PFSK-1 (cell line): ENCODE measurements around the gene CLMN.

Experiments
- FOXP2 ChIP-seq: optimal IDR thresholded peaks from 2 replicates; pipeline ENCODE3; 2011; ENCODE audit warnings: borderline replicate concordance, control low read depth, inconsistent platforms; ENCODE audit not compliant: insufficient read depth; ENCODE audit errors: extremely low read length, extremely low read depth
- POLR2AphosphoS5 ChIP-seq: IDR thresholded peaks from 2 replicates; pipeline ENCODE4 v1.6.1; 2012; ENCODE audit warnings: low read depth, mild to moderate bottlenecking, control low read depth, low read length, moderate library complexity
- SIN3A ChIP-seq: IDR thresholded peaks from 2 replicates; pipeline ENCODE4 v1.6.1; 2012; ENCODE audit warnings: mild to moderate bottlenecking, low read length, moderate library complexity, borderline replicate concordance; ENCODE audit not compliant: insufficient read depth
- TAF1 ChIP-seq: IDR thresholded peaks from 2 replicates; pipeline ENCODE4 v1.6.1; 2012; ENCODE audit warnings: low read length, control low read depth, borderline replicate concordance; ENCODE audit not compliant: insufficient read depth
- TF ChIP-seq, protein P1 (sequence below), 2 experiments: IDR thresholded peaks; 2 replicates each; pipeline versions ENCODE4 v1.6.1 to v1.8.0; 2011 to 2012; ENCODE audit warnings: low read depth in 2 of 2, low read length in 2 of 2, control low read depth in 1 of 2, inconsistent platforms in 1 of 2, mild to moderate bottlenecking in 1 of 2, moderate library complexity in 1 of 2; ENCODE audit not compliant: insufficient read depth in 1 of 2

CLMN gene

DNA sequence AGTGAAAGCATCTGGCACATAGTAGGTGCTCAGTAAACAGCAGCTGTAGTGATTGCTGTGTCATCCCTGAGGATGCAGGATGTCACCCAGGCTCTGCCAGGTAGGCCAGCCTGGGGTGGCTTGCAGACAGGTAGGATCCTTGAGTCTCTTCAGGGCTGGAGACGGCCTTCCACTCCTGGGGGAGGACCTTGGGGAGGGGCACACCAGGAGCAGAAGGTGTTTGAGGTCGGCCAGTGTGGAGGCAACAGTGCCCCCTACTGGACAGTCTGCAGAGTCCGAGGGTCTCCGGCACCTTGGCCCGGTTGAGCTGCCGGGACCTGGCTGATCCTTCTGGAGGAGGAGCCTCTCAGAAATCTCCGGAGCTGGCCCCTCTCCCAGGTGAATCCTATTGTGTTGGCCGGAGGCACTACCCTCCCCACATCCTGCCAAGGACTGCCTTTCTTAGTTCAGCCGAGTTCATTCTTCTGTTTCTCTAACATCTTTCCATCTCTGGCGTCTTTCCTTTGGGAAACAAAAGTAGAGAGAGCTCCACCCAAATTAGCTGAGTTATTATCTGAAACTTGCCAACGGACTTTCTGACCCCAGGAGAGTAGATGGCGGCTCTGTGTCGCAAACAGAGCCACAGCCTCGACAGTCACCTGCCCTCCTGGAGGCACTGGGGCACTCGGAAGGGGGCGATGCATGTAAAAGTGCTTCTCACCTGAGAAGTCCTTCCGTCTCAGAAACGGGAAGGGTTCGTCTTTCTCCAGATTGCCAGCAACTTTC, 41.8 kb upstream of the CLMN start:
- TF ChIP-seq POLR2AphosphoS5 (no peak), FOXP2 (no peak), TAF1 (no peak), SIN3A (no peak)
- TF ChIP-seq, protein P1, sequence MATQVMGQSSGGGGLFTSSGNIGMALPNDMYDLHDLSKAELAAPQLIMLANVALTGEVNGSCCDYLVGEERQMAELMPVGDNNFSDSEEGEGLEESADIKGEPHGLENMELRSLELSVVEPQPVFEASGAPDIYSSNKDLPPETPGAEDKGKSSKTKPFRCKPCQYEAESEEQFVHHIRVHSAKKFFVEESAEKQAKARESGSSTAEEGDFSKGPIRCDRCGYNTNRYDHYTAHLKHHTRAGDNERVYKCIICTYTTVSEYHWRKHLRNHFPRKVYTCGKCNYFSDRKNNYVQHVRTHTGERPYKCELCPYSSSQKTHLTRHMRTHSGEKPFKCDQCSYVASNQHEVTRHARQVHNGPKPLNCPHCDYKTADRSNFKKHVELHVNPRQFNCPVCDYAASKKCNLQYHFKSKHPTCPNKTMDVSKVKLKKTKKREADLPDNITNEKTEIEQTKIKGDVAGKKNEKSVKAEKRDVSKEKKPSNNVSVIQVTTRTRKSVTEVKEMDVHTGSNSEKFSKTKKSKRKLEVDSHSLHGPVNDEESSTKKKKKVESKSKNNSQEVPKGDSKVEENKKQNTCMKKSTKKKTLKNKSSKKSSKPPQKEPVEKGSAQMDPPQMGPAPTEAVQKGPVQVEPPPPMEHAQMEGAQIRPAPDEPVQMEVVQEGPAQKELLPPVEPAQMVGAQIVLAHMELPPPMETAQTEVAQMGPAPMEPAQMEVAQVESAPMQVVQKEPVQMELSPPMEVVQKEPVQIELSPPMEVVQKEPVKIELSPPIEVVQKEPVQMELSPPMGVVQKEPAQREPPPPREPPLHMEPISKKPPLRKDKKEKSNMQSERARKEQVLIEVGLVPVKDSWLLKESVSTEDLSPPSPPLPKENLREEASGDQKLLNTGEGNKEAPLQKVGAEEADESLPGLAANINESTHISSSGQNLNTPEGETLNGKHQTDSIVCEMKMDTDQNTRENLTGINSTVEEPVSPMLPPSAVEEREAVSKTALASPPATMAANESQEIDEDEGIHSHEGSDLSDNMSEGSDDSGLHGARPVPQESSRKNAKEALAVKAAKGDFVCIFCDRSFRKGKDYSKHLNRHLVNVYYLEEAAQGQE (IDR thresholded peaks at IDR 0.05; ENCODE audit: insufficient read depth in 1 of 2, low read depth in 2 of 2, low read length in 2 of 2): no peak

DNA sequence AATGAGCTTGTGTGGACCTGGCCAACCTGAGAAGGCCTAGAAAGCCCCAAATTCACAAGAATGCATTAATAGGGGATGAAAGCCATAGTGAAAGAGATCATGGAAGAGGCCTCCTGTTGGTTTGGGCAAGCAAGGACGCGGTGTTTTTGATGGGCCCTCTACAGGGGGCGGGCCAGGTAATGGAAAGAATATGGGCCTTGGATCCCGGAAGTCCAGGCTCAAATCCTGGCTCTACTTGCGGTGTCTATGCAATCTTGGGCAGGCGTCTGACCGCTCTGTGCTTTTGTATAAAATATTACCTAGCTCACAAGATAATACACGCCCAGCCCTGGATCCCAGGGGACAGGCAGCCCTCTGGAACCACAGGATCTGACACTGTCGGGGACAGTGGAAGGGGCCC, 41.1 kb upstream of the CLMN start:
- TF ChIP-seq, protein P1 (IDR thresholded peaks at IDR 0.05; ENCODE audit: insufficient read depth in 1 of 2, low read depth in 2 of 2, low read length in 2 of 2): no peak
- TF ChIP-seq POLR2AphosphoS5 (no peak), SIN3A (no peak), TAF1 (no peak), FOXP2 (no peak)

- no peak for TF ChIP-seq SIN3A
- TF ChIP-seq TAF1: no peak
- TF ChIP-seq FOXP2: no peak
- TF ChIP-seq POLR2AphosphoS5: no peak
- TF ChIP-seq, protein P1 (IDR thresholded peaks at IDR 0.05; ENCODE audit: insufficient read depth in 1 of 2, low read depth in 2 of 2, low read length in 2 of 2): no peak
These were observed 40.5 kb upstream of the CLMN start for GRCh38 chr14:95359994-95360826.

DNA sequence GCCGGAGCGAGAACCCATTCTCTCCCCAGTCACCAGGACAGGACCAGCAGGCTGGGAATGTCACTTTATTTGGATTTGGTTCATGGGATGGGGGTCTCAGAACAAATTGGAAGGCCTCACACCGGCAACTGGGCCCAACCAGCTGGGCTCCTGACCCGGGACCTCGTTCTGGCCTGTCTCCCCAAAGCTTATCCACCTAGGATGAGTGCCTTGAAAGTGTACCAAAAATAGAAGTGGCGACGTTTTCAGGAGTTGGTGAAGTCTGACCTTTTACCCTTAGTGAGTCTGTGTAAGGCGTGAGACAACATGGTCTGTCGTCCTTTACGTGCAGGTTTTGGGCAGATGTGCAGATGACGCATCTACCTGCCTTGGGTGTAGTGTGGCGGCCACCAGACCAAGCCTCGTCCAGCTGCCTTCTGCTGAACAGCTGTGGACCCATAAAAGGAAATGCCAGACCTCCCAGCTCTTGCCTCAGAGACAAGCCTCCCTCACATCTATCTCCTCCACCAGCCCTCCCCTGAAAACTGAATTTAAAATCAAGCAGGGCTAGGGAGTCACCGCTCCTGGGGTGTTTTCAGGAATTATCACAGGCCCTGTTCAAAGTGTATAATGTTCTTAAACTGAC, 36.6 kb upstream of the CLMN start:
- TF ChIP-seq POLR2AphosphoS5 (no peak), SIN3A (no peak), TAF1 (no peak), FOXP2 (no peak)
- TF ChIP-seq, protein P1 (IDR thresholded peaks at IDR 0.05; ENCODE audit: insufficient read depth in 1 of 2, low read depth in 2 of 2, low read length in 2 of 2): no peak
